IMR-90 (cell line): ENCODE data around the gene HS6ST2. TPM values are rescaled to one million over a fixed set of nuclear protein-coding genes. Genes with fewer than 3 reads are reported as not detected.

ENCODE experiments used
- ATAC-seq: fragments of 200-7000 bp; cut with Tn5 transposase; 2 replicates; pipeline ENCODE4 v1.9.1; 2020; ENCODE audit warnings: low read depth, mild to moderate bottlenecking, moderate library complexity
- BruUV-seq: library from RNA; stranded (reverse); fragments of 400-500 nt; replicated peaks from 2 replicates; lab custom pipeline; 2021; lab: Mats Ljungman, UMichigan
- CTCF ChIA-PET: fragments of 300-600 bp; formaldehyde crosslinking; extraction: SDS; loops from one replicate; lab custom pipeline; 2021; ENCODE audit warnings: antibody characterized with exemption; lab: Yijun Ruan, JAX
- POLR2A ChIA-PET: fragments of 300-600 bp; sonication (Branson Sonifier 250); formaldehyde crosslinking; loops from one replicate; lab custom pipeline; 2022; ENCODE audit warnings: antibody characterized with exemption; ENCODE audit not compliant: unreplicated experiment; lab: Charles Lee
- DNase-seq: peaks from one replicate; pipeline ENCODE4 v3.0.0; 2013
- H2AFZ ChIP-seq: replicated peaks from 2 replicates; pipeline ENCODE3; 2013; ENCODE audit warnings: low read length, mild to moderate bottlenecking; ENCODE audit not compliant: poor library complexity
- H2AK5ac ChIP-seq: 2 replicates; pipeline ENCODE4 v1.6.1; 2013; ENCODE audit warnings: low read depth, low read length, inconsistent platforms
- H2AK9ac ChIP-seq: replicated peaks from 2 replicates; pipeline ENCODE3; 2013; ENCODE audit warnings: mild to moderate bottlenecking, low read depth, low read length, moderate library complexity; ENCODE audit not compliant: poor library complexity
- H2BK120ac ChIP-seq: 2 replicates; pipeline ENCODE4 v1.6.1; 2013; ENCODE audit warnings: low read depth, low read length, inconsistent platforms
- H2BK15ac ChIP-seq: 3 replicates; pipeline ENCODE4 v1.6.1; 2013; ENCODE audit warnings: low read depth, low read length, inconsistent platforms
- H2BK20ac ChIP-seq: 2 replicates; pipeline ENCODE4 v1.6.1; 2013; ENCODE audit warnings: low read depth, mild to moderate bottlenecking, inconsistent platforms, low read length, moderate library complexity
- H2BK5ac ChIP-seq: 2 replicates; pipeline ENCODE4 v1.6.1; 2013; ENCODE audit warnings: mild to moderate bottlenecking, low read depth, low read length, inconsistent platforms; ENCODE audit not compliant: poor library complexity, severe bottlenecking
- H3K14ac ChIP-seq: replicated peaks from 2 replicates; pipeline ENCODE4 v1.6.1; 2013; ENCODE audit warnings: low read depth, low read length, inconsistent platforms
- H3K18ac ChIP-seq: 2 replicates; pipeline ENCODE4 v1.6.1; 2013; ENCODE audit warnings: low read depth, low read length, control low read depth
- H3K23ac ChIP-seq: 2 replicates; pipeline ENCODE4 v1.6.1; 2013; ENCODE audit warnings: low read depth, low read length, inconsistent platforms
- H3K27ac ChIP-seq: 2 replicates; pipeline ENCODE4 v1.5.1; 2013; ENCODE audit warnings: mild to moderate bottlenecking, control low read depth, low read length; ENCODE audit not compliant: insufficient read depth
- H3K27me3 ChIP-seq: 2 replicates; pipeline ENCODE4 v1.6.1; 2013; ENCODE audit warnings: low read length; ENCODE audit not compliant: control insufficient read depth, insufficient read depth
- H3K36me3 ChIP-seq: 2 replicates; pipeline ENCODE4 v1.6.1; 2013; ENCODE audit warnings: low read length, mixed read lengths; ENCODE audit not compliant: control insufficient read depth, insufficient read depth
- H3K4ac ChIP-seq: 2 replicates; pipeline ENCODE4 v1.6.1; 2013; ENCODE audit warnings: low read depth, low read length, inconsistent platforms
- H3K4me1 ChIP-seq: 2 replicates; pipeline ENCODE4 v1.6.1; 2013; ENCODE audit warnings: low read length, mixed read lengths; ENCODE audit not compliant: control insufficient read depth, insufficient read depth
- H3K4me2 ChIP-seq: 2 replicates; pipeline ENCODE4 v1.6.1; 2013; ENCODE audit warnings: low read depth, mild to moderate bottlenecking, control low read depth, low read length, moderate library complexity
- H3K4me3 ChIP-seq: 2 replicates; pipeline ENCODE4 v1.5.1; 2013; ENCODE audit warnings: low read depth, mild to moderate bottlenecking, control low read depth, low read length, moderate library complexity; ENCODE audit not compliant: insufficient read depth
- H3K56ac ChIP-seq: 2 replicates; pipeline ENCODE4 v1.6.1; 2013; ENCODE audit warnings: low read length, inconsistent platforms; ENCODE audit not compliant: insufficient read depth; ENCODE audit errors: extremely low read depth
- H3K79me1 ChIP-seq, 2 experiments: 2 replicates each; pipeline ENCODE4 v1.6.1; 2013; ENCODE audit warnings: low read length in 2 of 2, inconsistent platforms in 1 of 2, low read depth in 1 of 2
- H3K9ac ChIP-seq: 2 replicates; pipeline ENCODE4 v1.6.1; 2013; ENCODE audit warnings: low read depth, low read length, control low read depth
- H3K9me1 ChIP-seq: 2 replicates; pipeline ENCODE4 v1.6.1; 2013; ENCODE audit warnings: low read length, inconsistent platforms; ENCODE audit not compliant: insufficient read depth
- H3K9me3 ChIP-seq: 2 replicates; pipeline ENCODE4 v1.6.1; 2013; ENCODE audit warnings: low read length; ENCODE audit not compliant: control insufficient read depth, insufficient read depth
- H4K20me1 ChIP-seq: 2 replicates; pipeline ENCODE4 v1.6.1; 2013; ENCODE audit warnings: low read length, inconsistent platforms; ENCODE audit not compliant: insufficient read depth
- H4K5ac ChIP-seq: 2 replicates; pipeline ENCODE4 v1.6.1; 2013; ENCODE audit warnings: mild to moderate bottlenecking, low read depth, low read length, control low read depth
- H4K8ac ChIP-seq, 2 experiments: 2 replicates each; pipeline ENCODE4 v1.6.1; 2013; ENCODE audit warnings: low read depth in 2 of 2, low read length in 2 of 2, control low read depth in 1 of 2, inconsistent platforms in 1 of 2
- H4K91ac ChIP-seq: 2 replicates; pipeline ENCODE4 v1.6.1; 2013; ENCODE audit warnings: low read depth, low read length, inconsistent platforms; ENCODE audit not compliant: insufficient read depth
- CHD1 ChIP-seq: IDR thresholded peaks from 2 replicates; pipeline ENCODE4 v1.6.1; 2012; ENCODE audit warnings: low read depth, low read length, improper control_type of control experiment
- CTCF ChIP-seq: conservative IDR thresholded peaks from 2 replicates; pipeline ENCODE4 v1.5.1; 2012; ENCODE audit warnings: mild to moderate bottlenecking, low read depth, low read length, improper control_type of control experiment
- MAFK ChIP-seq: IDR thresholded peaks from 2 replicates; pipeline ENCODE4 v1.6.1; 2012; ENCODE audit warnings: low read depth, low read length, improper control_type of control experiment
- MAZ ChIP-seq: IDR thresholded peaks from 2 replicates; pipeline ENCODE4 v1.6.1; 2012; ENCODE audit warnings: low read depth, mild to moderate bottlenecking, low read length, improper control_type of control experiment, moderate library complexity, borderline replicate concordance
- MXI1 ChIP-seq: IDR thresholded peaks from 2 replicates; pipeline ENCODE4 v1.6.1; 2012; ENCODE audit warnings: low read depth, mild to moderate bottlenecking, low read length, moderate library complexity, borderline replicate concordance
- POLR2A ChIP-seq: IDR thresholded peaks from 2 replicates; pipeline ENCODE4 v1.6.1; 2012; ENCODE audit warnings: mild to moderate bottlenecking, low read depth, low read length
- RCOR1 ChIP-seq: IDR thresholded peaks from 2 replicates; pipeline ENCODE4 v1.6.1; 2012; ENCODE audit warnings: mild to moderate bottlenecking, low read length, improper control_type of control experiment; ENCODE audit not compliant: insufficient replicate concordance
- RFX5 ChIP-seq: IDR thresholded peaks from 2 replicates; pipeline ENCODE4 v1.8.0; 2012; ENCODE audit warnings: low read depth, mild to moderate bottlenecking, low read length, moderate library complexity
- SMC3 ChIP-seq: fragments of 150-350 bp; IDR thresholded peaks from 2 replicates; pipeline ENCODE4 v1.6.1; 2016; ENCODE audit warnings: low read depth, mild to moderate bottlenecking, antibody characterized with exemption, low read length, moderate library complexity
- WGBS, 2 experiments: methylation state at CpG; one replicate each; pipeline versions ENCODE4 v1.1.5 to v1.1.7; 2013; ENCODE audit warnings: missing lambda C conversion rate in 2 of 2; ENCODE audit not compliant: insufficient read length in 1 of 2; ENCODE audit errors: extremely low coverage in 2 of 2; 5-methylcytosine and 5-hydroxymethylcytosine counted together
- dilution Hi-C: fragments of 300-500 bp; cut with HindIII; formaldehyde crosslinking; loops from one replicate; pipeline ENCODE4 v1.14.3; 2018; ENCODE audit warnings: low sequenced_read_pairs; ENCODE audit not compliant: unreplicated experiment
- in situ Hi-C: fragments of 300-500 bp; cut with MboI; formaldehyde crosslinking; loops from 3 replicates; pipeline ENCODE4 v1.14.3; 2019; ENCODE audit warnings: low sequenced_read_pairs, inconsistent platforms, mixed read lengths
- intact Hi-C: fragments of 100-400 bp; cut with micrococcal nuclease; formaldehyde crosslinking; loops from 2 replicates; pipeline ENCODE4 v1.10.0; 2022
- polyA plus RNA-seq, 3 experiments: library from polyadenylated mRNA; depleted of rRNA; stranded (reverse); fragments of >200 nt; gene quantifications; 2 replicates each; pipeline ENCODE4 v1.2.3, GENCODE V29; 2012; ENCODE audit warnings: low replicate concordance in 1 of 3
- total RNA-seq: library from RNA; depleted of rRNA; stranded (reverse); fragments of >200 nt; gene quantifications from 2 replicates; pipeline ENCODE4 v1.2.3, GENCODE V29; 2012
- TF ChIP-seq, protein P1 (sequence below): fragments of 150-350 bp; IDR thresholded peaks from 2 replicates; pipeline ENCODE4 v1.6.1; 2016; ENCODE audit warnings: low read depth, mild to moderate bottlenecking, low read length, moderate library complexity, borderline replicate concordance

Gene HS6ST2
- total and polyA plus RNA-seq, 2 of the 4 experiments (the other 2 are of a cell fraction): not detected

DNA sequence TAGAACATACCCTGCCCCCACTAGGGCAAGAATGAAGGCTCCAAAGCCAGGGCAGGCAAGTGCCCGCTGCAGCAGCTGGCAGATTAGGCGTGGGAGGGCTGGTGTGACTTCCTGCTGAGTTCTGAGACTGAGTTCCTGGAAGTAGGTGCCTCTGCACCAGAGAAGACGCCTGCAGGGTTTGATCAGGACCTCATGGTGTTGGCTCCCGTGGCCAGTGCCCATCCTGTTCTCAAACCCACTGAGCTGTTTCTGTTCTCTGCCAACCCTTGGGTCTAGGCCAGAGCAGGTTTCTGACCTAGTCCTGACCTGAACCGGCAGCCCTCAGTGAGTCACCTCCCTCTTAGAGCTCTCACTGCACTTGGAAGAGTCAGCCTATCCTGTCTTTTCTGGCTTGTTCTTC is 220.7 kb downstream of the HS6ST2 start:
- Histone ChIP-seq H4K5ac (no peak overlapping the region), H3K79me1 (no peaks in the 10 kb centered on the region), H3K9me1 (no peaks in the 10 kb centered on the region), H3K27ac (no peak overlapping the region), H4K91ac (no peak overlapping the region), H3K9me3 (no peaks in the 10 kb centered on the region), H3K9ac (no peak overlapping the region), H4K8ac (no peak overlapping the region), H2AK9ac (no peak overlapping the region), H3K4me1 (no peaks in the 10 kb centered on the region), H3K23ac (no peak overlapping the region), H3K4me3 (no peak overlapping the region), H4K20me1 (no peaks in the 10 kb centered on the region; the same call in 1 of the 2 replicates), H2AK5ac (no peak overlapping the region), H2BK120ac (no peak overlapping the region), H3K36me3 (no peaks in the 10 kb centered on the region), H3K27me3 (peaks cover 7% of the 10 kb centered on the region), H2BK5ac (no peak overlapping the region), H2AFZ (no peak overlapping the region), H3K56ac (no peak overlapping the region), H2BK15ac (no peak overlapping the region), H2BK20ac (no peak overlapping the region), H3K4me2 (no peak overlapping the region), H3K4ac (no peak overlapping the region), H3K18ac (no peak overlapping the region), H3K14ac (no peak overlapping the region)
- BruUV-seq: no TSS peak
- ATAC-seq: no peak
- TF ChIP-seq CTCF: no peak
- no peak for TF ChIP-seq MXI1
- no peak for TF ChIP-seq MAFK
- no peak for TF ChIP-seq POLR2A
- TF ChIP-seq SMC3: no peak
- no peak for TF ChIP-seq MAZ
- TF ChIP-seq RFX5: no peak
- TF ChIP-seq, protein P1, sequence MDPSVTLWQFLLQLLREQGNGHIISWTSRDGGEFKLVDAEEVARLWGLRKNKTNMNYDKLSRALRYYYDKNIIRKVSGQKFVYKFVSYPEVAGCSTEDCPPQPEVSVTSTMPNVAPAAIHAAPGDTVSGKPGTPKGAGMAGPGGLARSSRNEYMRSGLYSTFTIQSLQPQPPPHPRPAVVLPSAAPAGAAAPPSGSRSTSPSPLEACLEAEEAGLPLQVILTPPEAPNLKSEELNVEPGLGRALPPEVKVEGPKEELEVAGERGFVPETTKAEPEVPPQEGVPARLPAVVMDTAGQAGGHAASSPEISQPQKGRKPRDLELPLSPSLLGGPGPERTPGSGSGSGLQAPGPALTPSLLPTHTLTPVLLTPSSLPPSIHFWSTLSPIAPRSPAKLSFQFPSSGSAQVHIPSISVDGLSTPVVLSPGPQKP: no peak
- TF ChIP-seq RCOR1: no peak
- TF ChIP-seq CHD1: no peak
- in situ Hi-C loops (no loop called here), intact Hi-C loops (no loop called here), dilution Hi-C loops (no loop called here)
- DNase-seq: no peak
- ChIA-PET CTCF (no interaction called here), POLR2A (no interaction called here)
- WGBS, 2 experiments: 24% methylated on average over 2 of the region's 5 CpGs; no CpG with 5 or more reads in 1 of the 2 experiments
